Endodermal cell (in vitro differentiated cells): ENCODE results near the gene NACC2. TPM values are rescaled to one million over a fixed set of nuclear protein-coding genes. Genes with fewer than 3 reads are reported as not detected.

Source experiments
- DNase-seq: peaks from one replicate; pipeline ENCODE4 v3.0.0-alpha.2; 2017
- H3K27ac ChIP-seq: 2 replicates; pipeline ENCODE4 v1.5.1; 2013; ENCODE audit warnings: mild to moderate bottlenecking, low read depth, low read length, moderate library complexity
- H3K27me3 ChIP-seq: 2 replicates; pipeline ENCODE4 v1.6.1; 2013; ENCODE audit warnings: mild to moderate bottlenecking, low read length, moderate library complexity; ENCODE audit not compliant: insufficient read depth, control insufficient read depth, poor library complexity, severe bottlenecking
- H3K36me3 ChIP-seq: 2 replicates; pipeline ENCODE4 v1.7.0; 2013; ENCODE audit warnings: mild to moderate bottlenecking, low read length, moderate library complexity; ENCODE audit not compliant: control insufficient read depth, insufficient read depth
- H3K4me1 ChIP-seq: one replicate; pipeline ENCODE4 v1.7.0; 2013; ENCODE audit warnings: low read length; ENCODE audit not compliant: control insufficient read depth, insufficient read depth
- H3K4me3 ChIP-seq: 2 replicates; pipeline ENCODE4 v1.5.1; 2013; ENCODE audit warnings: mild to moderate bottlenecking, low read length, moderate library complexity
- H3K9ac ChIP-seq: 2 replicates; pipeline ENCODE4 v1.6.1; 2013; ENCODE audit warnings: mild to moderate bottlenecking, low read length, moderate library complexity; ENCODE audit not compliant: poor library complexity, severe bottlenecking; ENCODE audit errors: extremely low read depth
- H3K9me3 ChIP-seq: 2 replicates; pipeline ENCODE4 v1.6.1; 2013; ENCODE audit warnings: mild to moderate bottlenecking, low read length, moderate library complexity; ENCODE audit not compliant: control insufficient read depth
- H3K27ac Mint-ChIP-seq: 2 replicates; pipeline ENCODE4 v1.8.0; 2020; ENCODE audit warnings: mixed read lengths
- H3K27me3 Mint-ChIP-seq: 2 replicates; pipeline ENCODE4 v1.8.0; 2021; ENCODE audit warnings: mild to moderate bottlenecking, mixed read lengths; ENCODE audit not compliant: insufficient read depth
- H3K36me3 Mint-ChIP-seq: 2 replicates; pipeline ENCODE4 v1.8.0; 2020; ENCODE audit warnings: low read depth, mixed read lengths
- H3K4me1 Mint-ChIP-seq: 2 replicates; pipeline ENCODE4 v1.8.0; 2020; ENCODE audit warnings: mixed read lengths
- H3K4me3 Mint-ChIP-seq: 2 replicates; pipeline ENCODE4 v1.8.0; 2020; ENCODE audit warnings: mild to moderate bottlenecking, moderate library complexity, mixed read lengths
- H3K9me3 Mint-ChIP-seq: 2 replicates; pipeline ENCODE4 v1.8.0; 2020; ENCODE audit warnings: mild to moderate bottlenecking, mixed read lengths
- CTCF ChIP-seq: fragments of 200-600 bp; sonication (generic); conservative IDR thresholded peaks from 2 replicates; pipeline ENCODE4 v1.5.0; 2021; ENCODE audit warnings: antibody characterized with exemption, mild to moderate bottlenecking
- WGBS, 2 experiments: methylation state at CpG; one replicate each; pipeline versions ENCODE4 v1.1.5 to v1.1.7; 2013; ENCODE audit warnings: missing lambda C conversion rate in 2 of 2, mixed read lengths in 1 of 2; ENCODE audit not compliant: insufficient coverage in 1 of 2, insufficient read length in 1 of 2; 5-methylcytosine and 5-hydroxymethylcytosine counted together
- total RNA-seq, 2 donors: library from RNA; stranded (reverse); fragmentation: NEBNext Ultra II Directional in 1 of 2; extraction: Animal tissue kit (Norgen Biotek cat#: 25700) in 1 of 2; gene quantifications; 2 replicates in 1 of 2; 3 replicates in 1 of 2; pipeline ENCODE4 v1.2.1, GENCODE V29; 2021

NACC2 gene
- total RNA-seq, 2 donors from 2014 or later = 12.4 to 16.7 TPM

DNA sequence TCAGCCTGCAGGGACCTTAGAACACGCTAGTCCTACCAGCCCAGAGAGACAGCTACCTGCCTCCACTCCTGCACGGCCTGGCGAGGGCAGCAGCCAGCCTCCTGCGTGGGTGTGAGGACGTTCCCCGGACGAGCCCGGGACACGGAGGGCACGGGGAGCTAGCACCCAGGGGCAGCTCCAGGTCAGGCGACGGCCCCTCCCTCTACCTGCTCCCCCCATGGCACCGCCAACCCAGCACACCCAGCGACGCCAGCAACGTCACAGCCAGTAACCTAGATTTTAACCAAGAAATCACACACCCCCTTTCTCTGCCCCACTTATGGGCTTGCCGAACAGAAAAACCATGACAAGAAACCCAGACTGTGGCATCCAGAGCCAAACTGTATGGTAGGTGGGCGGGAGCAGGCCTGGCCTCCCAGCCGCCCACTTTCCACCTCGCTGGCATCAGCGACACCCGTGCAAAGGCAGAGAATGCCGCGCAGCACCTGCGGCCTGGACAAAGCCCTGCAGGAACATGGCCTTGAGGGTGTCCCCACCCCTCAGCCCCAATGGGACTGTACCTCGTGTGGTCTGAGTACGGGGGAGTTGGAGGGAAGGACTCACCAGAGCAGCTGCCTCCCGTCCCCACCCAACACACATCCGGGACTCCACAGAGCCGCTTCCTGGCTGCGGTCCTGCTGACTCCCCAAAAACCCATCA lies 47.9 kb downstream of the NACC2 start:
- peak overlapping the region; percentile 13 for H3K27ac Mint-ChIP-seq
- peaks cover 6% of the 10 kb centered on the region for H3K4me1 Mint-ChIP-seq

GRCh38 chr9:136046554-136046920 lies 48.6 kb downstream of the NACC2 start:
- H3K4me1 ChIP-seq = no peaks in the 10 kb centered on the region
- Mint-ChIP-seq H3K27me3 (no peaks in the 10 kb centered on the region), H3K27ac (peak overlapping the region; percentile 13), H3K4me1 (peaks cover 3% of the 10 kb centered on the region), H3K9me3 (no peaks in the 10 kb centered on the region), H3K4me3 (no peak overlapping the region), H3K36me3 (peaks cover 5% of the 10 kb centered on the region)
- peaks cover 8% of the 10 kb centered on the region for H3K27me3 ChIP-seq
- no peak for TF ChIP-seq CTCF
- no peak overlapping the region for H3K4me3 ChIP-seq
- no peaks in the 10 kb centered on the region for H3K36me3 ChIP-seq
- no peak overlapping the region for H3K9ac ChIP-seq
- no peaks in the 10 kb centered on the region for H3K9me3 ChIP-seq
- no peak for DNase-seq
- H3K27ac ChIP-seq = no peak overlapping the region
- 77 to 83% methylated on average over 5 to 18 of the region's 18 CpGs for WGBS, 2 experiments

More for the DNA sequence above, 47.9 kb downstream of the NACC2 start:
- peak; percentile 41 for DNase-seq
- no peak overlapping the region for H3K27ac ChIP-seq
- no peaks in the 10 kb centered on the region for H3K4me1 ChIP-seq
- no peak overlapping the region for H3K9ac ChIP-seq
- no peak overlapping the region for H3K4me3 ChIP-seq
- WGBS, 2 experiments = 93 to 96% methylated on average over 14 to 31 of the region's 31 CpGs
- H3K27me3 ChIP-seq = peaks cover 14% of the 10 kb centered on the region
- Mint-ChIP-seq H3K27me3 (peaks cover 4% of the 10 kb centered on the region), H3K4me3 (no peak overlapping the region), H3K9me3 (no peaks in the 10 kb centered on the region), H3K36me3 (peaks cover 5% of the 10 kb centered on the region)
- H3K36me3 ChIP-seq = no peaks in the 10 kb centered on the region
- TF ChIP-seq CTCF = no peak
- H3K9me3 ChIP-seq = no peaks in the 10 kb centered on the region

- Histone ChIP-seq H3K27ac (no peak overlapping the region), H3K36me3 (no peaks in the 10 kb centered on the region), H3K9me3 (no peaks in the 10 kb centered on the region), H3K27me3 (peaks cover 3% of the 10 kb centered on the region), H3K4me3 (no peak overlapping the region), H3K4me1 (no peaks in the 10 kb centered on the region), H3K9ac (no peak overlapping the region)
- H3K4me1 Mint-ChIP-seq = peaks cover 3% of the 10 kb centered on the region
- no peak overlapping the region for H3K27ac Mint-ChIP-seq
- TF ChIP-seq CTCF = no peak
- no peaks in the 10 kb centered on the region for H3K27me3 Mint-ChIP-seq
- peaks cover 5% of the 10 kb centered on the region for H3K36me3 Mint-ChIP-seq
- 92 to 94% methylated on average over 29 to 44 of the region's 44 CpGs for WGBS, 2 experiments
- no peak overlapping the region for H3K4me3 Mint-ChIP-seq
- DNase-seq = peak; percentile 40
- H3K9me3 Mint-ChIP-seq = no peaks in the 10 kb centered on the region
These were observed 49.2 kb downstream of the NACC2 start for GRCh38 chr9:136045595-136046553.
